Stimulated activated CD8-positive, alpha-beta memory T cell treated with anti-CD3 and anti-CD28 coated beads, Interleukin-15, amount 100 ng/mL, for 48 hours (primary cell): Measurements from ENCODE around the gene MYO1D.
"Not testable (repeated sequence)": the region's sequence is repeated elsewhere in the genome, so short reads cannot be mapped to it uniquely, and the experiment has no call there.

Experiments used
- DNase-seq, 2 donors: peaks; one replicate each; pipeline ENCODE4 v3.0.0-alpha.2; 2020; ENCODE audit warnings: low read depth in 2 of 2

MYO1D gene

GRCh38 chr17:32876417-32877163 is at the start of gene MYO1D:
Gene MYO1D (minus strand): TSS chr17:32877124. CDS start chr17:32876872, 252 bp downstream.
- peak; percentile 49 to 59 for DNase-seq

- no peak for DNase-seq
Measured at GRCh38 chr17:32926183-32926582, 49.3 kb upstream of the MYO1D start.

GRCh38 chr17:32923905-32924304 is 47.0 kb upstream of the MYO1D start:
- not testable (repeated sequence) for DNase-seq

- DNase-seq = no peak
Measured at GRCh38 chr17:32921017-32921416, 44.1 kb upstream of the MYO1D start.

GRCh38 chr17:32920293-32920692 is 43.4 kb upstream of the MYO1D start:
- no peak for DNase-seq

GRCh38 chr17:32919876-32920275 is 43.0 kb upstream of the MYO1D start:
- not testable (repeated sequence) for DNase-seq

GRCh38 chr17:32917842-32918241 is 40.9 kb upstream of the MYO1D start:
- no peak for DNase-seq

GRCh38 chr17:32917081-32917480 is 40.2 kb upstream of the MYO1D start:
- no peak for DNase-seq

- DNase-seq = no peak
Measured at GRCh38 chr17:32916134-32916533, 39.2 kb upstream of the MYO1D start.

- no peak for DNase-seq
Measured at GRCh38 chr17:32915245-32915644, 38.3 kb upstream of the MYO1D start.

GRCh38 chr17:32914181-32914580 is 37.3 kb upstream of the MYO1D start:
- DNase-seq = peak in 1 of 2 donors; percentile 44

- no peak for DNase-seq
Measured at GRCh38 chr17:32913593-32913992, 36.7 kb upstream of the MYO1D start.

- no peak for DNase-seq
Measured at GRCh38 chr17:32912218-32912897, 35.4 kb upstream of the MYO1D start.

- DNase-seq = no peak
Measured at GRCh38 chr17:32910769-32911168, 33.8 kb upstream of the MYO1D start.

- peak; percentile 30 to 45 for DNase-seq
Measured at GRCh38 chr17:32909787-32910369, 33.0 kb upstream of the MYO1D start.

- DNase-seq = no peak
Measured at GRCh38 chr17:32907583-32907982, 30.7 kb upstream of the MYO1D start.

GRCh38 chr17:32904891-32905290 is 28.0 kb upstream of the MYO1D start:
- DNase-seq = no peak

GRCh38 chr17:32903774-32904673 is 27.1 kb upstream of the MYO1D start:
- peak in 1 of 2 donors; percentile 30 for DNase-seq

- no peak for DNase-seq
Measured at GRCh38 chr17:32901743-32902142, 24.8 kb upstream of the MYO1D start.

GRCh38 chr17:32899236-32900013 is 22.5 kb upstream of the MYO1D start:
- no peak for DNase-seq

- no peak for DNase-seq
Measured at GRCh38 chr17:32896647-32897258, 19.8 kb upstream of the MYO1D start.
